ENCODE data around the gene IRF6.

- TF ChIP-seq CTCF (conservative IDR thresholded peaks at IDR 0.05; ENCODE audit: low read depth, low read length) (no peak), EZH2phosphoT487 (IDR thresholded peaks at IDR 0.05; ENCODE audit: borderline replicate concordance, low read length) (no peak), EZH2 (IDR thresholded peaks at IDR 0.05; ENCODE audit: low read length, unreplicated experiment) (no peak)
These were observed 14.0 kb downstream of the IRF6 start for GRCh38 chr1:209791920-209792319.

All from PC-3 (cell line).